ENCODE results near the gene PRODH. TPM values are rescaled to one million over a fixed set of nuclear protein-coding genes. Genes with fewer than 3 reads are reported as not detected.

Gene PRODH
- total and polyA plus RNA-seq, 2 donors (not counting 3 experiments of a cell fraction or from before 2014, with no cell fraction given) = not detected

DNA sequence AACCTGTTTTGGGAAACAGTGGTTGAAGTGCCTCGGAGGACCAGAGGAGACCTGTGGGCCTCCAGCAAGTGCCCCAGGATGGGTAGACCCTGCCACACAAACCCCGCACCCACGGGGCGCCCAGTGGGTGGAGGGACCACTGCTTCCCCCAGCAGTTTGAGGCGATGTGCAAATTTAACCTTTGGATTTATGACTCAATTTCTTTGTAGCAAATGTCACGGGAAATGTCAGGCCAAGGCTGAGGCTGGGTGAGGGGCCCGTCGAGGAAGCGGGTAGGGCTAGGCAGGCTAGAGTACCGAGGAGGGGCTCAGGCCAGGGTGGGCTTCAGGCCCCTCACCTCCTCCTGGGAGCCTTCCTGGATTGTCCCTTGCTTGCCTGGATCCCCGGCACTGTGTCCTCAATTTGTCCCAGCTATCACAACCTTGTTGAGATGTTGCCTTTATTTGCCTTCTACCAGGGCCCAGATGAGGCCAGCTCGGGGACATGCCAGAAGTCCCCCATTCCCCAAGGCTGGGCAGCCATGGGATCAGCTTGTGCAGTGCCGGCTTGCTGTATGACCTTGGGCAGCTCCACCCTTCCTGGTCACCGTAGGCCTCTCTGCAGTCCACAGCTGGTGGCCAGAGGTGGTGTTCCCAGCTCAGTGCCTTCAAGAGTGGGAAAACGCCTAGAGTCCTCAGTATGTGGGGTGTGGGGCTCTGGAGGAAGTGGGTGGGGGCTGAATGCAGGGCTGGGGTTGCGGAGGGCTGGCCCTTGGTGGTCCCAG is 39.5 kb upstream of the PRODH start:
- H3K36me3 ChIP-seq (ENCODE audit: control insufficient read depth in 2 of 2, extremely low read depth in 1 of 2, insufficient read depth in 2 of 2, low read length in 2 of 2) = no peaks in the 10 kb centered on the region
- ChIA-PET CTCF (interaction anchor here (0.6 kb wide), 1 partner anchor 10 kb away, joined by 3 read pairs; no protein-coding TSS in a partner anchor), POLR2A (no interaction called here)
- no peak overlapping the region for H3K4me2 ChIP-seq (ENCODE audit: insufficient read depth, low read length)
- H3K27ac ChIP-seq (ENCODE audit: insufficient read depth, low read depth, low read length) = no peak overlapping the region
- FAIRE-seq (no peak), DNase-seq (ENCODE audit: low read depth, low spot score) (no peak)
- H3K4me3 ChIP-seq (replicated peaks in 1 of 3; ENCODE audit: insufficient read depth in 1 of 3, low read depth in 1 of 3, low read length in 3 of 3) = no peak overlapping the region
- H3K79me2 ChIP-seq (ENCODE audit: control insufficient read depth, insufficient read depth, low read length) = no peaks in the 10 kb centered on the region
- peaks cover 0 to 2% of the 10 kb centered on the region in 2 experiments for H3K27me3 ChIP-seq (ENCODE audit: control insufficient read depth in 2 of 2, insufficient read depth in 2 of 2, low read length in 2 of 2)
- dilution Hi-C loops (cut with MboI; ENCODE audit: extremely low pct_ligation_motif_present, low sequenced_read_pairs) (no loop called here), intact Hi-C loops (cut with micrococcal nuclease) (no loop called here)
- TF ChIP-seq POLR2AphosphoS5 (IDR thresholded peaks at IDR 0.05; ENCODE audit: insufficient read depth, low read depth, low read length) (no peak), MYC (IDR thresholded peaks at IDR 0.05; ENCODE audit: low read depth, low read length) (no peak), EZH2 (IDR thresholded peaks at IDR 0.05; ENCODE audit: borderline replicate concordance, low read depth, low read length, severe bottlenecking) (no peak), MAX (IDR thresholded peaks at IDR 0.05; ENCODE audit: insufficient read depth, insufficient read length) (no peak), CTCF (IDR thresholded peaks at IDR 0.05; ENCODE audit: extremely low read depth in 1 of 2, insufficient read depth in 1 of 2, low read depth in 1 of 2, low read length in 2 of 2) (no peak), FOS (IDR thresholded peaks at IDR 0.05; ENCODE audit: borderline replicate concordance, insufficient read depth, low read length) (no peak), GATA2 (IDR thresholded peaks at IDR 0.05; ENCODE audit: insufficient read depth, insufficient read length, low read depth, low read length) (no peak), POLR2A (IDR thresholded peaks at IDR 0.05; ENCODE audit: low read depth, low read length) (no peak), JUN (IDR thresholded peaks at IDR 0.05; ENCODE audit: borderline replicate concordance, insufficient read depth, insufficient read length, low read depth) (no peak)
- H3K4me1 ChIP-seq (ENCODE audit: control insufficient read depth, extremely low read depth, insufficient read depth, low read length) = no peaks in the 10 kb centered on the region
- no peaks in the 10 kb centered on the region for H3K9me1 ChIP-seq (replicated peaks; ENCODE audit: control insufficient read depth, extremely low read depth, insufficient read depth, low read length)
- H3K9me3 ChIP-seq (replicated peaks; ENCODE audit: control insufficient read depth, insufficient read depth, low read length) = no peaks in the 10 kb centered on the region
- no peak overlapping the region for H3K9ac ChIP-seq (replicated peaks; ENCODE audit: extremely low read depth, insufficient read depth, low read length)
- no peaks in the 10 kb centered on the region for H4K20me1 ChIP-seq (replicated peaks; ENCODE audit: control insufficient read depth, extremely low read depth, insufficient read depth, low read length)
- no peak overlapping the region for H2AFZ ChIP-seq (ENCODE audit: low read depth, low read length)
- BruUV-seq (replicated peaks) = no TSS peak

Measured in endothelial cell of umbilical vein (primary cell).